HG02981 (cell line): ENCODE results near the gene MAP2K5.

ENCODE experiments used
- ATAC-seq: cut with Tn5 transposase; IDR thresholded peaks from one replicate; pipeline ENCODE4 v1.9.1; 2021; ENCODE audit warnings: mild to moderate bottlenecking, moderate library complexity; ENCODE audit not compliant: unreplicated experiment

MAP2K5 gene

DNA sequence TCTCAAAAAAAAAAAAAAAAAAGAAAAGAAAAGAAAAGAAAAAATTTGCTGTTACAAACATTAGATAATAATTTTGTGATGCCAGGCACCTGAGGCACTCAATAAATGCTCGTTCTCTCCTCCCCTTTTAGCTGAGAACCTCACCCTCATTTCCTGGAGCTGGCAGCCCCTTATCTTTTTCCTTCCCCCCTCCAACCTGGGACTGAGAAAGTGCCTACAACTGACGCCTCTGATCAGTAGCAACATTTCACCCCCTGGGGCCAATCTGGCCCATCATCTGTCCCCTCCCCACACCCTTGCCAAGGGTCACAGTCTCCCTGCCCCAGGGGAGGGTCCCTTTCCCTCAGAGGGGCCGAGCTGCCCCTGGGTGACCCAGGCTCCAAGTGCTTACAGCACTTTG is 309.9 kb downstream of the MAP2K5 start:
- ATAC-seq: no peak

DNA sequence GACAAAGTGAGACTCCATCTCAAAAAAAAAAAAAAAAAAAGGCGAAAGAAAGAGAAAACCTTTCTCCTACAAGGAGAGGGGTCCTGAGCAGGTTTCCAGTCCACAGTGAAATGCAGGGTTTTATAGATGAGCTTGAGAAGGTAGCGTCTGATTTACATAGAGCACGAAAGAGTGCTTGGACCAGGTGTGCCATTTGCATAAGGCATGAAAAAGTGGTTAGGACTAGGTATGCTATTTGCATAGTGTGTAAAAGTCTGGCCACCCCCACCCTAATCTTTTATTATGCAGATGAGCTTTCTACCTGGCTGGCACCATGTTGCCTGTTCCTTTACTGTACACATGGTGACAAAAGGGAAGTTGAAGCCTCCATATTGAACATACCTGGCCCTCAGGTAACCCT is 311.0 kb downstream of the MAP2K5 start:
- ATAC-seq: no peak

DNA sequence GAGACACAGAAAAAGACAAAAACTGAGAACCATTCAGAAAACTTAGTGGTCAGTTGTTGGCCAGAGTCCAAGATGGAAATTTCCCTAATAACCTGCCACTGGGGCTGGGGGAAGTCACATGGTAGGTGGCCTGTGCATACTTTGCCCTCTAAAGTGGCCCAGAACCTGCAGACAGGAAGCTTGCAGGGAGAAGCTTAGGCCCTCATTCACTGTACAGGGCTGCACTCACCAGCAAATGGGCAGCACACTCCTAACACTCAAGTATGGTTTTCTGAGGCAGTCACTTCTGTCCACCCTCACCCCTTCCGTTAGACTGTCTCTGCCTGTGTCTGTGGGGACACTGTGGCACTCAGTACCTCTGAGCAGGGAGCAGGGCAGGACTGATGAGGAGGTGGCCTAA is 311.9 kb downstream of the MAP2K5 start:
- no peak for ATAC-seq

DNA sequence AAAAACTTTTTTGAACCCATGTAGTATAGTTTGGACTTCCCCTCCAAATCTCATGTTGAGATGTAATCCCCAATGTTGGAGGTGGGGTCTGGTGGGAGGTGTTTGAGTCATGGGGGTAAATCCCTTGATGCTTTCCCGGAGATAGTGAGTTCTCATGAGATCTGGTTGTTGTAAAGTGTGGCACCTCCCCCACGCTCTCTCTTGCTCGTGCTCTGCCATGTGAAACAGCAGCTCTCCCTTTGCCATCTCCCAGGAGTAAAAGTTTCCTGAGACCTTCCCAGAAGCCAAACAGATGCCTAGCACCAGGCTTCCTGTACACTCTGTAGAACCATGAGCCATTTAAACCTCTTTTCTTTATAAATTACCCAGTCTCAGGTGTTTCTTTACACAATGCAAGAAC is 313.3 kb downstream of the MAP2K5 start:
- ATAC-seq: no peak
